H1 (cell line): ENCODE data around the gene RXFP4. TPM values are rescaled to one million over a fixed set of nuclear protein-coding genes. Genes with fewer than 3 reads are reported as not detected.

Source experiments
- CTCF ChIA-PET: fragments of 300-600 bp; sonication (Branson Sonifier 250); formaldehyde crosslinking; loops from one replicate; lab custom pipeline; 2021; ENCODE audit not compliant: partially characterized antibody; lab: Charles Lee
- POLR2A ChIA-PET: fragments of 300-600 bp; sonication (Branson Sonifier 250); formaldehyde crosslinking; loops from one replicate; lab custom pipeline; 2021; ENCODE audit warnings: inconsistent platforms; ENCODE audit not compliant: partially characterized antibody; lab: Charles Lee
- DNase-seq, 2 experiments: peaks; one replicate each; pipeline versions ENCODE4 v3.0.0 to v3.0.0-alpha.2; 2010 to 2022; ENCODE audit warnings: low spot score in 2 of 2, low read depth in 1 of 2, mixed read lengths in 1 of 2
- FAIRE-seq: peaks from 2 replicates; lab custom pipeline; 2011; peaks lifted over from hg19 to GRCh38; lab: Jason Lieb, UNC
- H2AFZ ChIP-seq: 2 replicates; pipeline ENCODE4 v1.8.1; 2012; ENCODE audit warnings: low read length, inconsistent platforms
- H2AK5ac ChIP-seq: 2 replicates; pipeline ENCODE4 v1.6.1; 2013; ENCODE audit warnings: low read depth, low read length
- H2BK120ac ChIP-seq: replicated peaks from 2 replicates; pipeline ENCODE3; 2013; ENCODE audit warnings: low read depth, low read length, inconsistent platforms
- H2BK12ac ChIP-seq: 2 replicates; pipeline ENCODE4 v1.6.1; 2013; ENCODE audit warnings: low read depth, low read length
- H2BK15ac ChIP-seq: 2 replicates; pipeline ENCODE4 v1.6.1; 2013; ENCODE audit warnings: low read length
- H2BK20ac ChIP-seq: 2 replicates; pipeline ENCODE4 v1.6.1; 2013; ENCODE audit warnings: low read length
- H2BK5ac ChIP-seq: 2 replicates; pipeline ENCODE4 v1.6.1; 2013; ENCODE audit warnings: low read depth, low read length
- H3K14ac ChIP-seq: 2 replicates; pipeline ENCODE4 v1.6.1; 2013; ENCODE audit warnings: inconsistent platforms; ENCODE audit not compliant: insufficient read length
- H3K18ac ChIP-seq: 2 replicates; pipeline ENCODE4 v1.6.1; 2013; ENCODE audit warnings: low read length; ENCODE audit errors: extremely low read depth
- H3K23ac ChIP-seq: 2 replicates; pipeline ENCODE4 v1.6.1; 2013; ENCODE audit warnings: inconsistent platforms; ENCODE audit not compliant: insufficient read length
- H3K23me2 ChIP-seq: 2 replicates; pipeline ENCODE4 v1.6.1; 2013; ENCODE audit warnings: low read depth, low read length
- H3K27ac ChIP-seq: 2 replicates; pipeline ENCODE4 v1.6.1; 2011; ENCODE audit warnings: low read depth, low read length, inconsistent platforms
- H3K27me3 ChIP-seq, 4 experiments: replicated peaks in 1 of 4; 1 replicate in 1 of 4; 2 replicates in 3 of 4; pipeline versions ENCODE4 v1.6.1 to v1.8.1; 2011 to 2013; ENCODE audit warnings: low read length in 3 of 4, mild to moderate bottlenecking in 3 of 4, inconsistent platforms in 2 of 4, mixed read lengths in 2 of 4, moderate library complexity in 1 of 4; ENCODE audit not compliant: control insufficient read depth in 3 of 4, insufficient read depth in 3 of 4; ENCODE audit errors: extremely low read depth in 1 of 4
- H3K36me3 ChIP-seq, 4 experiments: 2 replicates each; pipeline versions ENCODE4 v1.6.1 to v1.8.1; 2011 to 2013; ENCODE audit warnings: mild to moderate bottlenecking in 4 of 4, low read length in 3 of 4, moderate library complexity in 2 of 4, control low read depth in 1 of 4, inconsistent platforms in 1 of 4; ENCODE audit not compliant: insufficient read depth in 4 of 4, control insufficient read depth in 2 of 4
- H3K4ac ChIP-seq: replicated peaks from 2 replicates; pipeline ENCODE3; 2013; ENCODE audit warnings: low read length, low read depth, mixed read lengths, inconsistent platforms; ENCODE audit not compliant: insufficient read length
- H3K4me1 ChIP-seq, 4 experiments: replicated peaks in 1 of 4; 1 replicate in 1 of 4; 2 replicates in 3 of 4; pipeline versions ENCODE4 v1.6.1 to v1.8.1; 2011 to 2013; ENCODE audit warnings: low read length in 3 of 4, inconsistent platforms in 2 of 4, mixed read lengths in 1 of 4; ENCODE audit not compliant: insufficient read depth in 4 of 4, control insufficient read depth in 3 of 4
- H3K4me2 ChIP-seq, 2 experiments: 2 replicates each; pipeline versions ENCODE4 v1.6.1 to v1.8.1; 2011 to 2013; ENCODE audit warnings: low read depth in 2 of 2, low read length in 2 of 2, control low read depth in 1 of 2, inconsistent platforms in 1 of 2, mild to moderate bottlenecking in 1 of 2; ENCODE audit not compliant: insufficient read depth in 1 of 2
- H3K4me3 ChIP-seq, 4 experiments: fragments of 200-600, 300-600 bp in 1 of 4; sonication (generic), shearing (Covaris generic), sonication (Bioruptor Twin) in 1 of 4; 2 replicates each; pipeline versions ENCODE4 v1.5.1 to v1.8.1; 2011 to 2016; ENCODE audit warnings: low read length in 4 of 4, low read depth in 3 of 4, control low read depth in 2 of 4, inconsistent platforms in 2 of 4, mild to moderate bottlenecking in 2 of 4, mixed read lengths in 1 of 4, moderate library complexity in 1 of 4; ENCODE audit not compliant: insufficient read depth in 2 of 4; ENCODE audit errors: extremely low read depth in 1 of 4
- H3K56ac ChIP-seq: replicated peaks from 2 replicates; pipeline ENCODE3; 2013; ENCODE audit warnings: low read depth, mild to moderate bottlenecking, mixed read lengths, low read length, inconsistent platforms; ENCODE audit not compliant: insufficient read length
- H3K79me1 ChIP-seq: 2 replicates; pipeline ENCODE4 v1.6.1; 2013; ENCODE audit warnings: low read depth, low read length, control low read depth
- H3K79me2 ChIP-seq, 2 experiments: 2 replicates each; pipeline versions ENCODE4 v1.6.1 to v1.8.1; 2012 to 2013; ENCODE audit warnings: low read length in 2 of 2, mild to moderate bottlenecking in 2 of 2, inconsistent platforms in 1 of 2; ENCODE audit not compliant: insufficient read depth in 2 of 2, control insufficient read depth in 1 of 2
- H3K9ac ChIP-seq, 4 experiments: replicated peaks in 1 of 4; 1 replicate in 1 of 4; 2 replicates in 3 of 4; pipeline versions ENCODE4 v1.6.1 to v1.8.1; 2011 to 2013; ENCODE audit warnings: low read depth in 3 of 4, low read length in 3 of 4, control low read depth in 2 of 4, mild to moderate bottlenecking in 2 of 4, moderate library complexity in 2 of 4, inconsistent platforms in 1 of 4; ENCODE audit errors: extremely low read depth in 1 of 4
- H3K9me3 ChIP-seq, 2 experiments: 2 replicates each; pipeline versions ENCODE4 v1.6.1 to v1.8.1; 2012 to 2013; ENCODE audit warnings: mild to moderate bottlenecking in 2 of 2, moderate library complexity in 2 of 2, control low read depth in 1 of 2, inconsistent platforms in 1 of 2, low read depth in 1 of 2, low read length in 1 of 2, mixed read lengths in 1 of 2; ENCODE audit not compliant: insufficient read depth in 2 of 2
- H4K20me1 ChIP-seq, 2 experiments: replicated peaks in 1 of 2; 2 replicates each; pipeline versions ENCODE3 to v1.8.1; 2011 to 2013; ENCODE audit warnings: inconsistent platforms in 2 of 2, low read length in 2 of 2, mild to moderate bottlenecking in 1 of 2; ENCODE audit not compliant: insufficient read depth in 2 of 2, control insufficient read depth in 1 of 2
- H4K5ac ChIP-seq: 2 replicates; pipeline ENCODE4 v1.6.1; 2013; ENCODE audit warnings: low read length, low read depth, mixed read lengths, inconsistent platforms; ENCODE audit not compliant: insufficient read length
- H4K8ac ChIP-seq: 2 replicates; pipeline ENCODE4 v1.8.0; 2013; ENCODE audit warnings: mild to moderate bottlenecking, moderate library complexity, low read length, inconsistent platforms; ENCODE audit not compliant: insufficient read depth; ENCODE audit errors: extremely low read depth
- H4K91ac ChIP-seq: replicated peaks from 2 replicates; pipeline ENCODE3; 2013; ENCODE audit warnings: low read length, mixed read lengths, inconsistent platforms; ENCODE audit not compliant: insufficient read length
- BRCA1 ChIP-seq: IDR thresholded peaks from 2 replicates; pipeline ENCODE4 v1.6.1; 2012; ENCODE audit warnings: low read depth, low read length, improper control_type of control experiment
- CBX5 ChIP-seq: fragments of 300-800, 300-1000 bp; sonication (generic); IDR thresholded peaks from 2 replicates; pipeline ENCODE4 v1.7.1; 2016; ENCODE audit warnings: antibody characterized with exemption, low read length, low read depth
- CBX8 ChIP-seq: fragments of 300-800, 300-1000 bp; sonication (generic); IDR thresholded peaks from 2 replicates; pipeline ENCODE4 v1.7.1; 2016; ENCODE audit warnings: low read depth, low read length, borderline replicate concordance
- CHD1 ChIP-seq: IDR thresholded peaks from 2 replicates; pipeline ENCODE4 v1.6.1; 2012; ENCODE audit warnings: low read depth, low read length, improper control_type of control experiment
- CREB1 ChIP-seq: IDR thresholded peaks from 2 replicates; pipeline ENCODE4 v1.6.1; 2012; ENCODE audit warnings: inconsistent platforms
- E2F6 ChIP-seq: IDR thresholded peaks from 2 replicates; pipeline ENCODE4 v1.6.1; 2012; ENCODE audit warnings: inconsistent platforms
- FOSL1 ChIP-seq: IDR thresholded peaks from 2 replicates; pipeline ENCODE4 v1.6.1; 2011; ENCODE audit warnings: mild to moderate bottlenecking, low read depth, low read length, moderate library complexity; ENCODE audit not compliant: insufficient read depth
- HDAC6 ChIP-seq: IDR thresholded peaks from one replicate; pipeline ENCODE4 v1.7.1; 2012; ENCODE audit warnings: low read depth, mild to moderate bottlenecking, inconsistent platforms, low read length, moderate library complexity
- JUN ChIP-seq: IDR thresholded peaks from 2 replicates; pipeline ENCODE4 v1.6.1; 2011; ENCODE audit warnings: low read depth, mild to moderate bottlenecking, improper control_type of control experiment, low read length
- NANOG ChIP-seq: IDR thresholded peaks from 2 replicates; pipeline ENCODE4 v1.6.1; 2011; ENCODE audit warnings: low read length, low read depth, mild to moderate bottlenecking, inconsistent platforms; ENCODE audit not compliant: insufficient read depth, poor library complexity, severe bottlenecking
- PHF8 ChIP-seq: fragments of 200-600 bp; sonication (generic); conservative IDR thresholded peaks from 2 replicates; pipeline ENCODE4 v1.7.1; 2012; ENCODE audit warnings: low read depth, mild to moderate bottlenecking, inconsistent platforms, low read length, moderate library complexity
- POU5F1 ChIP-seq: IDR thresholded peaks from 2 replicates; pipeline ENCODE4 v1.6.1; 2011; ENCODE audit warnings: low read depth, mild to moderate bottlenecking, low read length, moderate library complexity
- YY1 ChIP-seq: IDR thresholded peaks from 2 replicates; pipeline ENCODE4 v1.6.1; 2011; ENCODE audit warnings: low read depth, mild to moderate bottlenecking, low read length
- ZNF274 ChIP-seq: IDR thresholded peaks from 2 replicates; pipeline ENCODE4 v1.7.0; 2012; ENCODE audit warnings: low read length, borderline replicate concordance; ENCODE audit errors: extremely low read depth
- WGBS, 2 experiments: shearing (Covaris generic) in 1 of 2; methylation state at CpG; one replicate each; pipeline versions ENCODE4 v1.1.6 to v1.1.7; 2013 to 2015; ENCODE audit warnings: low lambda C conversion rate in 2 of 2, mixed read lengths in 2 of 2, inconsistent platforms in 1 of 2, low coverage in 1 of 2, missing lambda C conversion rate in 1 of 2; ENCODE audit not compliant: insufficient replicate concordance in 2 of 2, insufficient coverage in 1 of 2, insufficient read length in 1 of 2; ENCODE audit errors: extremely low coverage in 1 of 2, missing lambda C conversion rate in 1 of 2; 5-methylcytosine and 5-hydroxymethylcytosine counted together
- polyA plus RNA-seq, 7 experiments: library from polyadenylated mRNA; depleted of rRNA in 3 of 7; stranded (reverse) in 5 of 7; unstranded in 2 of 7; fragments of >200 nt in 5 of 7; fragments of 200-250 nt in 2 of 7; gene quantifications; 1 replicate in 5 of 7; 2 replicates in 1 of 7; 4 replicates in 1 of 7; pipeline versions ENCODE4 v1.2.1 to v1.2.3, GENCODE V29; 2011 to 2013; ENCODE audit warnings: missing spikeins in 2 of 7, mixed read lengths in 2 of 7
- total RNA-seq: library from RNA; stranded (reverse); fragmentation: NEBNext Ultra II Directional; extraction: Animal tissue kit (Norgen Biotek cat#: 25700); gene quantifications from 2 replicates; pipeline ENCODE4 v1.2.1, GENCODE V29; 2021

RXFP4 gene
- total and polyA plus RNA-seq, 2 of the 8 experiments (the other 6 are each of a cell fraction or from before 2014, with no cell fraction given), result not detected

- Histone ChIP-seq H3K36me3 (peaks cover 12 to 66% (median 26%) of the 10 kb centered on the region in 4 experiments), H4K5ac (no peak overlapping the region), H2AFZ (no peak overlapping the region), H3K14ac (no peak overlapping the region), H4K91ac (no peak overlapping the region), H3K4me2 (peak overlapping the region in 1 of 2 experiments; percentile 70; a peak in 1 of 4 replicates), H3K79me2 (peaks cover 0 to 11% of the 10 kb centered on the region in 2 experiments; a peak in 1 of 4 replicates), H4K8ac (no peak overlapping the region), H3K56ac (no peak overlapping the region), H2BK20ac (no peak overlapping the region), H3K79me1 (no peaks in the 10 kb centered on the region; the same call in 1 of the 2 replicates), H3K4me3 (peak overlapping the region in 1 of 4 experiments; percentile 87; a peak in 1 of 8 replicates), H3K18ac (no peak overlapping the region), H3K27me3 (no peaks in the 10 kb centered on the region), H2BK5ac (no peak overlapping the region), H3K4ac (no peak overlapping the region), H2AK5ac (no peak overlapping the region), H3K23ac (no peak overlapping the region), H2BK15ac (no peak overlapping the region), H4K20me1 (peaks cover 0 to 2% of the 10 kb centered on the region in 2 experiments), H2BK12ac (no peak overlapping the region), H2BK120ac (no peak overlapping the region), H3K9me3 (no peaks in the 10 kb centered on the region), H3K23me2 (peaks cover 3% of the 10 kb centered on the region; the same call in 1 of the 2 replicates), H3K9ac (no peak overlapping the region), H3K27ac (no peak overlapping the region), H3K4me1 (peaks cover 0 to 3% (median 1%) of the 10 kb centered on the region in 4 experiments; a peak in 2 of 7 replicates)
- FAIRE-seq (no peak), DNase-seq (no peak)
- 95% methylated on average over 3 of the region's 4 CpGs; no CpG with 5 or more reads in 1 of the 2 experiments for WGBS, 2 experiments
- ChIA-PET CTCF (no interaction called here), POLR2A (interaction anchor here (0.7 to 1.9 kb wide), 8 partner anchors 11 to 136 kb away, joined by 3 to 5 read pairs (median 3); partner anchors contain the start of genes KHDC4 and SYT11)
- TF ChIP-seq HDAC6, result no peak
- no peak for TF ChIP-seq CBX8
- no peak for TF ChIP-seq CBX5
- no peak for TF ChIP-seq E2F6
- no peak for TF ChIP-seq JUN
- no peak for TF ChIP-seq ZNF274
- TF ChIP-seq NANOG, result no peak
- TF ChIP-seq POU5F1, result no peak
- TF ChIP-seq YY1, result no peak
- no peak for TF ChIP-seq FOSL1
- TF ChIP-seq CREB1, result no peak
- no peak for TF ChIP-seq BRCA1
- no peak for TF ChIP-seq PHF8
- no peak for TF ChIP-seq CHD1
These were observed 31.5 kb upstream of the RXFP4 start for GRCh38 chr1:155909894-155910293.
